ENCODE results near the gene RUNX3. TPM values are rescaled to one million over a fixed set of nuclear protein-coding genes. Genes with fewer than 3 reads are reported as not detected.

RUNX3 gene
- polyA plus RNA-seq, 1 donor (not counting 4 experiments of a cell fraction or from before 2014, with no cell fraction given): not detected

- no peaks in the 10 kb centered on the region for H3K79me2 ChIP-seq (ENCODE audit: control insufficient read depth, insufficient read depth, low read length)
- no peaks in the 10 kb centered on the region for H3K27me3 ChIP-seq (ENCODE audit: control insufficient read depth, extremely low read depth, insufficient read depth, low read length)
- H3K4me3 ChIP-seq (ENCODE audit: control insufficient read depth in 2 of 3, extremely low read depth in 1 of 3, insufficient read depth in 2 of 3, low read depth in 1 of 3, low read length in 3 of 3): no peak overlapping the region
- H3K9me1 ChIP-seq (ENCODE audit: control insufficient read depth, extremely low read depth, insufficient read depth, low read length): no peaks in the 10 kb centered on the region
- no peaks in the 10 kb centered on the region for H3K4me1 ChIP-seq (ENCODE audit: control insufficient read depth, extremely low read depth, insufficient read depth, low read length)
- H3K36me3 ChIP-seq (ENCODE audit: control insufficient read depth in 2 of 2, extremely low read depth in 1 of 2, insufficient read depth in 2 of 2, low read length in 2 of 2): no peaks in the 10 kb centered on the region
- no peak overlapping the region for H2AFZ ChIP-seq (ENCODE audit: control insufficient read depth, low read length)
- dilution Hi-C loops (cut with MboI; ENCODE audit: extremely low pct_ligation_motif_present, low sequenced_read_pairs): no loop called here
- H3K27ac ChIP-seq (ENCODE audit: control insufficient read depth, insufficient read depth, low read length): no peak overlapping the region
- no peak for FAIRE-seq
- no peak overlapping the region for H3K9ac ChIP-seq (ENCODE audit: control insufficient read depth, extremely low read depth, insufficient read depth, low read length)
- no peaks in the 10 kb centered on the region for H3K9me3 ChIP-seq (ENCODE audit: control insufficient read depth, low read depth, low read length)
- no peak for DNase-seq (ENCODE audit: low read depth, low spot score)
- TF ChIP-seq CTCF (optimal IDR thresholded peaks at IDR 0.05 in 1 of 3, IDR thresholded peaks at IDR 0.05 in 1 of 3, conservative IDR thresholded peaks at IDR 0.05 in 1 of 3; ENCODE audit: extremely low read depth in 1 of 3, insufficient read depth in 2 of 3, low read length in 3 of 3) (no peak), EZH2 (IDR thresholded peaks at IDR 0.05; ENCODE audit: low read length) (no peak)
- no peak overlapping the region for H3K4me2 ChIP-seq (ENCODE audit: control insufficient read depth, extremely low read depth, insufficient read depth, low read depth, low read length)
- H4K20me1 ChIP-seq (ENCODE audit: control insufficient read depth, extremely low read depth, insufficient read depth, low read length): no peaks in the 10 kb centered on the region
Measured at GRCh38 chr1:24913616-24914225, 16.4 kb downstream of the RUNX3 start.

GRCh38 chr1:24913274-24913604 lies 16.8 kb downstream of the RUNX3 start:
- Histone ChIP-seq H3K4me3 (ENCODE audit: control insufficient read depth in 2 of 3, extremely low read depth in 1 of 3, insufficient read depth in 2 of 3, low read depth in 1 of 3, low read length in 3 of 3) (no peak overlapping the region), H4K20me1 (ENCODE audit: control insufficient read depth, extremely low read depth, insufficient read depth, low read length) (no peaks in the 10 kb centered on the region), H3K79me2 (ENCODE audit: control insufficient read depth, insufficient read depth, low read length) (no peaks in the 10 kb centered on the region), H3K27ac (ENCODE audit: control insufficient read depth, insufficient read depth, low read length) (no peak overlapping the region), H2AFZ (ENCODE audit: control insufficient read depth, low read length) (no peak overlapping the region), H3K27me3 (ENCODE audit: control insufficient read depth, extremely low read depth, insufficient read depth, low read length) (no peaks in the 10 kb centered on the region), H3K36me3 (ENCODE audit: control insufficient read depth in 2 of 2, extremely low read depth in 1 of 2, insufficient read depth in 2 of 2, low read length in 2 of 2) (no peaks in the 10 kb centered on the region), H3K4me1 (ENCODE audit: control insufficient read depth, extremely low read depth, insufficient read depth, low read length) (no peaks in the 10 kb centered on the region), H3K9ac (ENCODE audit: control insufficient read depth, extremely low read depth, insufficient read depth, low read length) (no peak overlapping the region), H3K9me1 (ENCODE audit: control insufficient read depth, extremely low read depth, insufficient read depth, low read length) (no peaks in the 10 kb centered on the region), H3K9me3 (ENCODE audit: control insufficient read depth, low read depth, low read length) (no peaks in the 10 kb centered on the region), H3K4me2 (ENCODE audit: control insufficient read depth, extremely low read depth, insufficient read depth, low read depth, low read length) (no peak overlapping the region)
- FAIRE-seq: no peak
- no peak for DNase-seq (ENCODE audit: low read depth, low spot score)
- TF ChIP-seq CTCF (optimal IDR thresholded peaks at IDR 0.05 in 1 of 3, IDR thresholded peaks at IDR 0.05 in 1 of 3, conservative IDR thresholded peaks at IDR 0.05 in 1 of 3; ENCODE audit: extremely low read depth in 1 of 3, insufficient read depth in 2 of 3, low read length in 3 of 3) (no peak), EZH2 (IDR thresholded peaks at IDR 0.05; ENCODE audit: low read length) (no peak)
- dilution Hi-C loops (cut with MboI; ENCODE audit: extremely low pct_ligation_motif_present, low sequenced_read_pairs): no loop called here

Data from keratinocyte (primary cell).